HepG2 (cell line): ENCODE measurements around the gene NKX1-1. TPM values are rescaled to one million over a fixed set of nuclear protein-coding genes. Genes with fewer than 3 reads are reported as not detected.

Experiments
- ATM ChIP-seq: fragments of 450-650 bp; IDR thresholded peaks from 2 replicates; pipeline ENCODE4 v1.7.1; 2017; ENCODE audit warnings: mild to moderate bottlenecking, borderline replicate concordance
- LBX2 ChIP-seq: sonication (generic); formaldehyde crosslinking; IDR thresholded peaks from 2 replicates; pipeline ENCODE4 v1.5.0; 2020; ENCODE audit warnings: missing genetic modification reagents, mild to moderate bottlenecking, borderline replicate concordance
- WIZ ChIP-seq: sonication (generic); formaldehyde crosslinking; IDR thresholded peaks from 2 replicates; pipeline ENCODE4 v1.5.1; 2020; ENCODE audit warnings: mild to moderate bottlenecking, missing genetic modification reagents
- ZHX2 ChIP-seq, 2 experiments: sonication (generic) in 1 of 2; formaldehyde crosslinking in 1 of 2; IDR thresholded peaks; 2 replicates each; pipeline versions ENCODE4 v1.6.1 to v1.9.0; 2014 to 2022; ENCODE audit warnings: antibody characterized with exemption in 1 of 2, borderline replicate concordance in 1 of 2, inconsistent platforms in 1 of 2, low read depth in 1 of 2, missing genetic modification reagents in 1 of 2
- polyA plus RNA-seq, 8 experiments: library from polyadenylated mRNA; depleted of rRNA in 3 of 8; stranded (reverse) in 7 of 8; unstranded in 1 of 8; fragments of >200 nt; fragmentation: Illumina TruSeq in 4 of 8; extraction: Trizol in 4 of 8; gene quantifications; 2 replicates each; pipeline versions ENCODE4 v1.2.1 to v1.2.3, GENCODE V29; 2011 to 2016; ENCODE audit warnings: low read depth in 4 of 8, missing spikeins in 1 of 8, mixed read lengths in 1 of 8; ENCODE audit not compliant: insufficient read depth in 1 of 8
- total RNA-seq, 5 experiments: library from RNA; depleted of rRNA; stranded (reverse); fragments of >200 nt; fragmentation: Illumina TruSeq; extraction: Trizol; gene quantifications; 2 replicates each; pipeline ENCODE4 v1.2.3, GENCODE V29; 2016; ENCODE audit warnings: low read depth in 1 of 5
- TF ChIP-seq, protein P1 (sequence below): sonication (generic); formaldehyde crosslinking; IDR thresholded peaks from 2 replicates; pipeline ENCODE4 v1.8.0; 2022; ENCODE audit warnings: mild to moderate bottlenecking, missing genetic modification reagents, moderate library complexity

Gene NKX1-1
- total and polyA plus RNA-seq, 2 of the 13 experiments (the other 11 are each of a cell fraction or from before 2014, with no cell fraction given) = not detected

DNA sequence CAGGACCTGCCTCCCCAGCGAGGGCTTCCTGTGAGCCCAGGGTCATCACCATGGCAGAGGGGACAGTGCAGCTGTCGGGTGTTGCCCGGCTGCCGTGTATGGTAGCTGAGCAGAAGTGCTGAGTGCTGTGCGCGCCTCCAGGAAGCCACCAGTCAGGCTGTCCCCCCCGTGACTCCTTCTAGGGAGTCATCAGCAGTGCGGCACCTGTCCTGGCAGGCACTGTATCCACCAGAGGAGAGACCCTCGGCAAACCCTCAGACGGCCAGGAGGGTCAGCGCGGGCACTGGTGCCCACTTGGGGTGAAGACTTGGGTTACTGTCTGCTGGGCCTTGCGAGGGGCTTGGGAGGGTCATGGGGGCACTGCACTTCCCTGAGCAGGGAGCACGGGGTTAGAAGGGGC is 50.9 kb downstream of the NKX1-1 start (continued):
- no peak for TF ChIP-seq ZHX2 (IDR thresholded peaks at IDR 0.05; ENCODE audit: low read depth)
- no peak for TF ChIP-seq ZHX2 (CRISPR knock-in tag; IDR thresholded peaks at IDR 0.05; ENCODE audit: borderline replicate concordance)
- no peak for TF ChIP-seq LBX2 (CRISPR knock-in tag)
- TF ChIP-seq ATM = no peak
- no peak for TF ChIP-seq WIZ (CRISPR knock-in tag)
- TF ChIP-seq, protein P1, sequence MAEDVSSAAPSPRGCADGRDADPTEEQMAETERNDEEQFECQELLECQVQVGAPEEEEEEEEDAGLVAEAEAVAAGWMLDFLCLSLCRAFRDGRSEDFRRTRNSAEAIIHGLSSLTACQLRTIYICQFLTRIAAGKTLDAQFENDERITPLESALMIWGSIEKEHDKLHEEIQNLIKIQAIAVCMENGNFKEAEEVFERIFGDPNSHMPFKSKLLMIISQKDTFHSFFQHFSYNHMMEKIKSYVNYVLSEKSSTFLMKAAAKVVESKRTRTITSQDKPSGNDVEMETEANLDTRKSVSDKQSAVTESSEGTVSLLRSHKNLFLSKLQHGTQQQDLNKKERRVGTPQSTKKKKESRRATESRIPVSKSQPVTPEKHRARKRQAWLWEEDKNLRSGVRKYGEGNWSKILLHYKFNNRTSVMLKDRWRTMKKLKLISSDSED (CRISPR knock-in tag) = no peak
